AG09309 (cell line): ENCODE measurements around the gene ADD3.

Experiments used
- DNase-seq: peaks from one replicate; pipeline ENCODE4 v3.0.0-alpha.2; 2010; ENCODE audit warnings: low read depth
- H3K4me3 ChIP-seq: 2 replicates; pipeline ENCODE4 v1.5.1; 2011; ENCODE audit warnings: mild to moderate bottlenecking, low read depth, low read length, moderate library complexity; ENCODE audit not compliant: control insufficient read depth
- CTCF ChIP-seq: IDR thresholded peaks from 2 replicates; pipeline ENCODE4 v1.5.1; 2011; ENCODE audit warnings: mild to moderate bottlenecking, low read depth, low read length, inconsistent platforms; ENCODE audit not compliant: insufficient read depth, control insufficient read depth; ENCODE audit errors: missing control alignments

Gene ADD3

DNA sequence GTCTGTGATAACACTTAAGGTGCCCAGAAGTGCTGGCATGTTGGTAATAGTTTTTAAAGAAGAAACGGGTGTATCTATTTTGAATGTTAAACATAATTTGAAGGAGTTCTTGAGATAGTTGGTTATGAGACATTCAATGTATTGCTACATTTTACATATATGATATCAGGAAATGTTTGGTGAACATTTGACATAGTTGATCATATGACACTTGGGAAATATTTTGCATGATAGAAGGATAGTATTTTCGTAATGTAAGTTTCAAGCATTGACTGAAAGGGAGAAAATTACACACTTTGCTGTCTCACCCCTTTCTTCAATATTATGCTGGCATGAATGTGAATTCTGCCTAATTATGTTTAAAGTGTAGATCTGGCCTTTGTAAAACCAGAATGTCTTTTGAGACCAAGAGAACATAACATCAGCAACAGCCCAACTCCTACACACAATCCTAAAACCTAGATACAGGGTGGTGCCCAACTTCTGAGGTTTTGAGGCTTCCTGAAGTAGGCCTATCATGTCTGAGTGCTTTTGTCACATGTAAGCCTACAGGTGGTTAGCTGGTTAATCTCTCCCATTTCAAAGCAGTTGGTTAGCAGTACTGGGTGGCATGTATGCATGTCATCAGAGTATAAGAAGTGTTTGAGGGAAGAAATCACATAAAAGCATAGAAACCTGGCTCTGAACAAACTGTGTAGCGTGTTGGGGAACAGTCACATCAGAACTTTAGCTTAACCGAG is 2.1 kb downstream of the ADD3 start:
- no peak for DNase-seq
- no peak overlapping the region for H3K4me3 ChIP-seq

GRCh38 chr10:110010486-110011378 is 2.9 kb downstream of the ADD3 start:
- H3K4me3 ChIP-seq: no peak overlapping the region
- no peak for DNase-seq
- TF ChIP-seq CTCF: no peak

More for the DNA sequence above, 2.1 kb downstream of the ADD3 start:
- no peak for TF ChIP-seq CTCF

GRCh38 chr10:110011681-110012080 is 3.9 kb downstream of the ADD3 start:
- DNase-seq: no peak
- TF ChIP-seq CTCF: no peak
- H3K4me3 ChIP-seq: no peak overlapping the region

DNA sequence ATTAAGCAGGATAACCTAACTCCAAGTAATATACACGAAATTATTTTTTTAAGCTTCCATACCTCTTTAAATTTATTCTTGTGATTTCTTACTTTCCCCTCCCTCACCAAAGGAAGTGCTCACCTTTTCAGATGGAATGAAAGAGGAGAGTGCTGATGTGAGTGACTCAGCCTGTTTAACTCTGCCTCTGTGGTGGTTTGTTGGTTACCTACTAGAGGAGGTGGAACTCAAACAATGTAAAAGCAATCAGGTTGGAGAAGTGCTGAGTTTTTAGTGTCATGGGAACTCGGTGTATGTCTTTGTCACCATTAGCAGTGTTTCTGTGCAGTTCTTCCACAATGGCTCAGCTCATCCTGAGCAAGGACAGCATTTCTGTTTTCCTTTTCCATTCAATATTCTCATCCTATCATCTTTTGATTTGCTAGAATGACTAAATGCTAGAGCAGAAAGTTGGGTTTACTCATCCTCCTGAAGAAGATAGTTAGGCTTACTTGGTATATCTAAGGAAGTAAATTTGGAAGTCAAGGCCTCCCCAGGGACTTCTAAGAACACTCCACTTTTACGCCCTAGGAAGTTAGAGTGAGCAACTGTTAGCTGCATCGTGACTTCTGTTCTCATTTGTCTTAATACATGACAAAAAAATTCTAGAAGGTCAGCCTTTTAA is 6.0 kb downstream of the ADD3 start:
- H3K4me3 ChIP-seq: no peak overlapping the region
- TF ChIP-seq CTCF: no peak
- no peak for DNase-seq

DNA sequence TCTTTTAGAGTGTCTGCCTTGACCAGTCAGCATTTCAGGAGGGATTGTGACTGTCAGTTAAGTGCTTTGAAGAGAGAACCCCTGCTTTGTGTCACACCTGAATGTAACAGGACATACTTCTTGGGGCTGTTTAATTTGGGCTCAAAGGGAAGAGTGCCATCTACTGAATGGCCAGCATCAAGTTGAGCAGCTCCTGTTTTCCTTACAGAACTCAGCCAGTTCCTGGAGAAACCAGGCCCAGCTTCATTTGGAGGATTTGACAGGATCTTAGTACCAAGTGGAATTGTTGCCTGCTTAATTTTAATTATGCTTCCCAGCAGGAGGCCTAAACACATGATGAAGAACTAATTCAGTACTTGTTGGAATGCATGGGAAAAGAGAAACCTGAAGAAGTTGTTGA is 8.3 kb downstream of the ADD3 start:
- no peak overlapping the region for H3K4me3 ChIP-seq
- peak; percentile 53 for TF ChIP-seq CTCF
- no peak for DNase-seq

DNA sequence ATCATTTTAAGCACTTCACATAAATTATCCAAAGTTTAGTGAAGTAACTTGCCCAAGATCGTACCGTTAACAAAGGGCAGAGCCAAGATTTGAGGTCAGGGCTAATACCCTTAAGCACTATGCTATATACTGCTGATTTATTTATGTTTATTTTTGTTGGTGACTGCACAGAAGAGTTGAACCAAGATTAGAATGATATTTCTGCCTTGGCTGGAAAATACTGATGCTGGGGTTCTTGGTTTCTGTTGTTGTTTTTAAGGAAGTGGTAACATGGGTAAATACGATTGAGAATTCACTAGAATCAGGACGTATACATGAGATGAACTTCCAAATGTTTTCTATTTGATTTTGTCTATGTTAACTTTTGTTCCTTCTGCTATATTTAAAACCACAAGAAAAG is 9.3 kb downstream of the ADD3 start:
- no peak for TF ChIP-seq CTCF

More for the DNA sequence above, 9.3 kb downstream of the ADD3 start:
- no peak overlapping the region for H3K4me3 ChIP-seq
- no peak for DNase-seq
